Natural killer cell (primary cell): ENCODE data around the gene TTLL12. TPM values are rescaled to one million over a fixed set of nuclear protein-coding genes. Genes with fewer than 3 reads are reported as not detected.
"Not testable (repeated sequence)": the region's sequence is repeated elsewhere in the genome, so short reads cannot be mapped to it uniquely, and the experiment has no call there.

Experiments
- ATAC-seq, 3 donors: fragments of 150-1000 bp in 2 of 3; fragments of 200-7000 bp in 1 of 3; cut with Tn5 transposase; 1 replicate in 1 of 3; 2 replicates in 2 of 3; pipeline ENCODE4 v1.10.0; 2021; ENCODE audit warnings: mild to moderate bottlenecking in 2 of 3, moderate library complexity in 2 of 3
- DNase-seq, 2 donors: peaks; one replicate each; pipeline versions ENCODE4 v3.0.0 to v3.0.0-alpha.2; 2013 to 2021; ENCODE audit warnings: mixed read lengths in 1 of 2
- H3K27ac ChIP-seq: one replicate; pipeline ENCODE4 v1.5.1; 2013; ENCODE audit warnings: mild to moderate bottlenecking, low read length
- H3K27me3 ChIP-seq: one replicate; pipeline ENCODE4 v1.6.1; 2013; ENCODE audit warnings: low read length; ENCODE audit not compliant: control insufficient read depth, insufficient read depth
- H3K36me3 ChIP-seq: one replicate; pipeline ENCODE4 v1.6.1; 2013; ENCODE audit warnings: low read length; ENCODE audit not compliant: control insufficient read depth, insufficient read depth
- H3K4me1 ChIP-seq: one replicate; pipeline ENCODE4 v1.6.1; 2013; ENCODE audit warnings: low read length; ENCODE audit not compliant: control insufficient read depth, insufficient read depth
- H3K4me3 ChIP-seq: one replicate; pipeline ENCODE4 v1.5.1; 2013; ENCODE audit warnings: low read length
- H3K9me3 ChIP-seq: one replicate; pipeline ENCODE4 v1.6.1; 2013; ENCODE audit warnings: low read length; ENCODE audit not compliant: control insufficient read depth, insufficient read depth
- H3K27ac Mint-ChIP-seq, 2 donors: one replicate each; pipeline ENCODE4 v1.8.0; 2022; ENCODE audit warnings: mild to moderate bottlenecking in 2 of 2, mixed read lengths in 2 of 2, moderate library complexity in 1 of 2
- H3K27me3 Mint-ChIP-seq, 2 donors: one replicate each; pipeline ENCODE4 v1.8.0; 2022; ENCODE audit warnings: low read depth in 2 of 2, mixed read lengths in 2 of 2
- H3K36me3 Mint-ChIP-seq: one replicate; pipeline ENCODE4 v1.8.0; 2022; ENCODE audit warnings: mixed read lengths
- H3K4me1 Mint-ChIP-seq, 2 donors: one replicate each; pipeline ENCODE4 v1.8.0; 2022; ENCODE audit warnings: mixed read lengths in 2 of 2
- H3K4me3 Mint-ChIP-seq: one replicate; pipeline ENCODE4 v1.8.0; 2022; ENCODE audit warnings: mild to moderate bottlenecking, moderate library complexity, mixed read lengths
- H3K9me3 Mint-ChIP-seq, 2 donors: one replicate each; pipeline ENCODE4 v1.8.0; 2022; ENCODE audit warnings: mixed read lengths in 2 of 2
- CTCF ChIP-seq: fragments of 200-600 bp; IDR thresholded peaks from one replicate; pipeline ENCODE4 v1.8.0; 2022; ENCODE audit warnings: antibody characterized with exemption
- WGBS: methylation state at CpG from one replicate; pipeline ENCODE4 v1.1.7; 2013; ENCODE audit warnings: missing lambda C conversion rate; ENCODE audit not compliant: insufficient coverage; 5-methylcytosine and 5-hydroxymethylcytosine counted together
- intact Hi-C: fragments of 100-400 bp; cut with micrococcal nuclease; formaldehyde crosslinking; loops from one replicate; pipeline ENCODE4 v1.14.2; 2022
- total RNA-seq, 4 donors: library from RNA; stranded (reverse); fragments of 120-200 nt in 1 of 4; gene quantifications; one replicate each; pipeline versions ENCODE4 v1.2.3 to v1.2.4, GENCODE V29; 2013 to 2022

TTLL12 gene
- total RNA-seq, 3 donors from 2014 or later (not counting 1 experiment from before 2014, with no cell fraction given), result 9.3 to 15.5 (median 13.7) TPM

- intact Hi-C loops, result loop anchor here (5.0 kb wide), 1 partner anchor 37 kb away; the partner anchor contains the start of gene TTLL12
Measured at GRCh38 chr22:43150731-43151206, 36.2 kb downstream of the TTLL12 start.

GRCh38 chr22:43148581-43148980 lies 38.4 kb downstream of the TTLL12 start:
- Histone ChIP-seq H3K36me3 (no peaks in the 10 kb centered on the region), H3K27ac (peak overlapping the region; percentile 62), H3K4me1 (peaks cover 54% of the 10 kb centered on the region), H3K9me3 (no peaks in the 10 kb centered on the region), H3K27me3 (no peaks in the 10 kb centered on the region), H3K4me3 (no peak overlapping the region)
- peak; percentile 19 to 40 (median 36) for ATAC-seq
- peaks cover 0 to 2% of the 10 kb centered on the region in 2 donors for H3K27me3 Mint-ChIP-seq
- H3K36me3 Mint-ChIP-seq, result no peaks in the 10 kb centered on the region
- H3K4me3 Mint-ChIP-seq, result peak overlapping the region; percentile 57
- H3K4me1 Mint-ChIP-seq, result peaks cover 35 to 37% of the 10 kb centered on the region in 2 donors
- no peak for DNase-seq
- H3K27ac Mint-ChIP-seq, result peak overlapping the region in 1 of 2 donors; percentile 68
- no peak for TF ChIP-seq CTCF
- no peaks in the 10 kb centered on the region for H3K9me3 Mint-ChIP-seq
- WGBS, result 23% methylated on average over 6 of the region's 6 CpGs
- intact Hi-C loops, result no loop called here

More at GRCh38 chr22:43150731-43151206, 36.2 kb downstream of the TTLL12 start:
- peaks cover 0 to under 1% of the 10 kb centered on the region in 2 donors for H3K27me3 Mint-ChIP-seq
- H3K4me3 Mint-ChIP-seq, result peak overlapping the region; percentile 93
- peaks cover 31 to 33% of the 10 kb centered on the region in 2 donors for H3K4me1 Mint-ChIP-seq
- H3K4me3 ChIP-seq, result peak overlapping the region; percentile 76
- H3K27ac ChIP-seq, result peak overlapping the region; percentile 68
- ATAC-seq (peak in 2 of 3 donors; percentile 6), DNase-seq (no peak)
- no peaks in the 10 kb centered on the region for H3K36me3 Mint-ChIP-seq
- no peaks in the 10 kb centered on the region for H3K27me3 ChIP-seq
- TF ChIP-seq CTCF, result no peak
- no peaks in the 10 kb centered on the region for H3K36me3 ChIP-seq
- peaks cover 63% of the 10 kb centered on the region for H3K4me1 ChIP-seq
- no peaks in the 10 kb centered on the region for H3K9me3 Mint-ChIP-seq
- H3K9me3 ChIP-seq, result no peaks in the 10 kb centered on the region
- WGBS, result 77% methylated on average over 15 of the region's 15 CpGs
- H3K27ac Mint-ChIP-seq, result peak overlapping the region; percentile 81 to 90

- H3K9me3 ChIP-seq, result no peaks in the 10 kb centered on the region
- TF ChIP-seq CTCF, result no peak
- Mint-ChIP-seq H3K4me1 (peaks cover 34 to 39% of the 10 kb centered on the region in 2 donors), H3K4me3 (peak overlapping the region; percentile 37), H3K36me3 (no peaks in the 10 kb centered on the region), H3K27me3 (peaks cover 0 to 2% of the 10 kb centered on the region in 2 donors), H3K9me3 (no peaks in the 10 kb centered on the region), H3K27ac (peak overlapping the region; percentile 29 to 52)
- no peaks in the 10 kb centered on the region for H3K36me3 ChIP-seq
- ATAC-seq (no peak), DNase-seq (no peak)
- 44% methylated on average over 8 of the region's 8 CpGs for WGBS
- peaks cover 54% of the 10 kb centered on the region for H3K4me1 ChIP-seq
- peak overlapping the region; percentile 43 for H3K27ac ChIP-seq
- H3K4me3 ChIP-seq, result no peak overlapping the region
- intact Hi-C loops, result no loop called here
- H3K27me3 ChIP-seq, result no peaks in the 10 kb centered on the region
Measured at GRCh38 chr22:43147821-43148220, 39.1 kb downstream of the TTLL12 start.

- H3K4me3 Mint-ChIP-seq, H3K27me3 Mint-ChIP-seq, H3K9me3 ChIP-seq, H3K4me3 ChIP-seq, DNase-seq, intact Hi-C loops, H3K36me3 Mint-ChIP-seq, H3K9me3 Mint-ChIP-seq, ATAC-seq, H3K36me3 ChIP-seq, H3K27ac Mint-ChIP-seq, H3K27me3 ChIP-seq: not testable (repeated sequence)
- H3K27ac ChIP-seq, result peak overlapping the region; percentile 52
- H3K4me1 Mint-ChIP-seq, result peaks cover 26 to 39% of the 10 kb centered on the region in 2 donors
- H3K4me1 ChIP-seq, result peaks cover 52% of the 10 kb centered on the region
- 87% methylated on average over 14 of the region's 15 CpGs for WGBS
Measured at GRCh38 chr22:43146332-43146731, 40.6 kb downstream of the TTLL12 start.

GRCh38 chr22:43145371-43145770 lies 41.6 kb downstream of the TTLL12 start:
- 97% methylated on average over 8 of the region's 8 CpGs for WGBS
- intact Hi-C loops, H3K36me3 Mint-ChIP-seq, H3K36me3 ChIP-seq, H3K4me3 ChIP-seq, H3K27ac ChIP-seq, H3K9me3 ChIP-seq, ATAC-seq, H3K9me3 Mint-ChIP-seq, H3K27me3 Mint-ChIP-seq, DNase-seq, H3K27me3 ChIP-seq, H3K27ac Mint-ChIP-seq: not testable (repeated sequence)
- peak overlapping the region; percentile 13 for H3K4me3 Mint-ChIP-seq
- H3K4me1 ChIP-seq, result peaks cover 43% of the 10 kb centered on the region
- peaks cover 18 to 30% of the 10 kb centered on the region in 2 donors for H3K4me1 Mint-ChIP-seq
